Glomerular visceral epithelial cell (primary cell): ENCODE measurements around the gene CALHM6.
A peak's percentile ranks its signal among the peaks of the same experiment; 100 is the strongest.
"Not testable (repeated sequence)": the region's sequence is repeated elsewhere in the genome, so short reads cannot be mapped to it uniquely, and the experiment has no call there.

ENCODE experiments used
- DNase-seq: peaks from one replicate; pipeline ENCODE4 v3.0.0-alpha.2; 2016; ENCODE audit errors: extremely low spot score

Gene CALHM6

DNA sequence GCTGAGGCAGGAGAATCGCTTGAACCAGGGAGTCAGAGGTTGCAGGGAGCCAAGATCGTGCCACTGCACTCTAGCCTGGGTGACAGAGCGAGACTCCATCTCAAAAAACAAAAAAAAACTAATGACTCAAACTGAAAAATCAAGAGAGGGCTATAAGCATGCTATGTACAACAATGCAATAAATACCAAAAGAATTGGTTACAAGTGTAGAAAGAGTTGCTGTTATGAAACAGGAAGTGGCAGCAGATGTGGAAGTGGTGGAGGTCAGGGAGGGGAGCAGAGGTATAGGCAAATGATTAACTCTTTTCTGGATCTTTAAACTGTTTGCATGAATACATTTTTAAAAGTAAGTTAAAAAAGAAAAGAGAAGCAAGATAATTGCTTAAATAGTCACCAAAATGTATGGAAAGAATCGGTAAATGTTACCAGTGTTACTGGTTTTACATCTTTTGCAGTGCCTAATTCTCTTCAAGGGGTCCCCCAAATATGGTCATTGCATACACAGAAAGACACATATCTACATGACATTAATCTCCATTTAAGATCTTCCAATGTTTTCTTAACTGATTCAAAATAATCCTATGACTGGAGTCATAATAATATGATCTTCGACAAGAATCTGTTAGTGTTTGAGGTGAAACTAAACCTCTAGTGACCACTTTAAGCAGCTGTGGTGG lies 15.0 kb downstream of the CALHM6 start:
- peak; percentile 24 for DNase-seq

GRCh38 chr6:116482780-116483179 lies 21.6 kb downstream of the CALHM6 start:
- no peak for DNase-seq

- DNase-seq = no peak
Observed at GRCh38 chr6:116483616-116484015, 22.4 kb downstream of the CALHM6 start.

DNA sequence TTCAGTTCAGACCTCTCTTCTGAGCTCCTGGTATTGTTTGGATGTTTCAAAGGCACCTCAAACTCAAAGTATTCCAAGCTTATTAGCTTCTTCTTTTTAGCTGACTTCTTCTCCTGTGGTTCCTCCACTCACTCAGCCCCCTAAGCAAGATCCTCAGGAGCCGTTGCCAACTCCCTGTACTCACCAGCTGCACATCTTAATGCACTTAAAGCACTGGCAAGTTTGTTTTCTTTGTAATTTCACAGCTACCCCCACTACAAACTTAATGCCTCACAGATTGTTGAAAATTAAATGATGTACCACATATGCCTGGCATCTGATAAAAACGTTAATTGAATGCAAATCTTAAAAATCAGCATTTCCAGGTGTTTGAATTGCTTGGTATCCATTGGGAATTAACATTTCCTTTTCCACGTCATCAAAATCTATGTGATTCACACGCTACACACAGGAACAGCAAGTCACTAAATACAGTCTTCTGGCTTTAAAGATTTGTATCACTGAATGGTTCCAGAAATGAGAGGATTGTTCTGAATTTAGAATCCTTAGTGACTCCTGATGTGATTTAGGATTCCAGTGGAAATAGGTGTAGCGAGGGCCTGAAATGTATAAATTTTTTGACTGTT lies 24.5 kb downstream of the CALHM6 start:
- DNase-seq = no peak

- no peak for DNase-seq
Observed at GRCh38 chr6:116491610-116492330, 30.6 kb downstream of the CALHM6 start.

DNA sequence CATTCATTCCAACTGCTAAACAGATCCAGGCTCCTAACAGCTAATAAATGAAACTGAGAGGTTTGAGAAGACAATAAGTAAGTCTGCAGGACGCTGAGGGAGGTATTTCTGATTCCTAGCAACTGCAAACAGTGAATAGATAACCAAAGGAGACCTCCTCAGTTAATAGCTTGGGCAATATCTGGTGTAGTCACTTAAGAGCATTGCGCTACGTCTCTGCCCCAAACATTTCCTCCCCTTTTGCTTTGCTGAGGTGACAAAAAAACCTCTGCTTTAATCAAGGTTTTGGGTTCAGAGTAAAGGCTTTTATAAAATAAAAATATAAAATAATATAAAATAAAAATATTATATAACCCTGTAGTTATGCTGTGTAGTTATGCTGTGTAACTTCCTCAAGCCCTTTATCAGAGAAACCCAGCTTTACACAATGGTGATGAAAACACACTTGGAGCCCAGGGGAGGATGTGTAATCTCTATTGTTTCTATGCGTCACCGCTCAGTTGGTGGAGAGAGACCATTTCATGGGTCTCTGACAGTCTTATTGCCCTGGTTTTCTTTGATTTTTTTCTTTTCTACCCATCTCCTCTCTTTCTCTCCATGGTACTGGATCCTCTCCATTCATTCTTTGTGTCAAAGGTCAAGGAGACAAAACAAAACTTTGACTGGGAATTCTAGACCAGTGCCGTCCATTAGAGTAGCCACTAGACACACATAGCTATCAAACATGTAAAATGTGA lies 31.3 kb downstream of the CALHM6 start:
- DNase-seq = no peak

- not testable (repeated sequence) for DNase-seq
Observed at GRCh38 chr6:116495161-116495560, 34.0 kb downstream of the CALHM6 start.

DNA sequence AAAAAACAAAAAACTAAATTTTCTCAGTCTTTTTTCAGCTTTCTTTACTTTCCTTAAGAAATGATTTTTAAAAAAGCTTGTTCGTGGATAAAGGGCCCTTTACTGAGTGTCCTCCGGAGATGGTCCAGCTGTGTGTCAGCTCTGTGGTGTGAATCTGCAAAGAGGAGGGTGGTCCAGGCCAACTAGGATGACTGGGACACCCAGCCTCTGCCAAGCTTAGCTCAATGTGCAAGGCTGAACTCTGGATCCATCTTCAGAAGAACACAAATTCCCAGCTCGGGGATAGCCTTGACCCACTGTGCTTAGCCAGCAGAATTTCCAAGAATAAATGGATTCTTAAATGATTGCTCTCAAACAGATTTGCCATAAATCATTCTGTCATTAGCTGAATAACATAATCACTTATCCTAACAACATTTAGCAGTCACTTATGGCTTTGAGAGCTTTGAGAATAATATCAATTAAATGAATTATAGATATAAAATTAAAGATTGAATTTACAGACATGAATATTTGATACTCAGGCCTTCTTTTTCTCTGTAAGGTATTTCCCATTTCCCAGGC lies 36.0 kb downstream of the CALHM6 start:
- DNase-seq = no peak

DNA sequence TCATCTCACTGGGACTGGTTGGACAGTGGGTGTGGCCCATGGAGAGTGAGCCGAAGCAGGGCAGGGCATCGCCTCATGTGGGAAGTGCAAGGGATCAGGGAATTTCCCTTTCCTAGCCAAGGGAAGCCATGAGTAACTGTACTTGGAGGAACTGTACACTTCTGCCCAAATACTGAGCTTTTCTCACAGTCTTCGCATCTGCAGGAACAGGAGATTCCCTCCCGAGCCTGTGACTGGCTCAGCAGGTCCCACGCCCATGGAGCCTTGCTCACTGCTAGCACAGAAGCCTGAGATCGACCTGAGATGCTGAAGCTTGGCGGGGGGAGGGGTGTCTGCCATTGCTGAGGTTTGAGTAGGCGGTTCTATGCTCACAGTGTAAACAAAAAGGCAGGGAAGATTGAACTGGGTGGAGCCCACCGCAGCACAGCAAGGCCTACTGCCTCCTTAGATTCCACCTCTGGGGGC lies 39.8 kb downstream of the CALHM6 start:
- peak; percentile 15 for DNase-seq

- no peak for DNase-seq
Observed at GRCh38 chr6:116507324-116507723, 46.1 kb downstream of the CALHM6 start.

DNA sequence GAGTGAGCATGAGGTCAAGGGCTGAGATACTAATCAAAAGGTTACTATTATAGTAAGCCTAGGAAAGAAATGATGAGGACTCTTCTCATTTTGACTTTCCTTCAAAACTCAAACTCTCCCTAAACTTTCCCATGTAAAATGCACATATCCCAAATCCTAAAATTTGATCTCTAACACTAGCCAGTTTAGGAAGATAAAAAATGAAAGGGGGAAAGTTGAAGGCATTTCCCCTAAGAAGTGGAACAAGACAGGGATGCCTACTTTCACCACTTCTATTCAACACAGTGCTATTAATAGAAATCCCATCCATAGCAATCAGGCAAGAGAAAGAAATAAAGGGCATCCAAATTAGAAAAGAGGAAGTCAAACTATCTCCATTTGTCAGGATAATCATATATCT lies 47.4 kb downstream of the CALHM6 start:
- DNase-seq = no peak

- peak; percentile 47 for DNase-seq
Observed at GRCh38 chr6:116511424-116512110, 50.4 kb downstream of the CALHM6 start, which contains the start of gene CALHM5. CALHM5 (plus strand) TSS chr6:116511639; CDS start chr6:116511697, 58 bp downstream.

DNA sequence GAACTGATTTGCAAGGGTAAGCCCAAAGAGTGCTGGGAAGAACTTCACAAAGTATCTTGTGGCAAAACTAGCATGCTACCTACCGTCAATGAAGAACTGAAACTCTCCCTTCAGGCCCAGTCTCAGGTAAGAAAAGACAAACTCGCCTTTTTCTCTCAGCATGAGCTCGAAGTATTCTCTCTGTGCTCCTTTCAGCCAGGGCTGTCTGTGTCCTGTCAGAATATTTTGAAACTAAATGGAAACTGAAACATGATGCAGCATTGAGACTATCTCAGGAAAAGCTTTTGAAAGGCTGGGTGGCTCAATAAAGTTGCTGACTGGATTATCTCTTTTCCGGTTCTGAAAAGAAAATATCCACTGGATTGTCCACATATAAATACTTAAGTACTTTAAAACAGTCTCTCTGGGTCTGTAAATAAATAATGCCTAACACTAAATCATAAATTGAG lies 51.0 kb downstream of the CALHM6 start:
- DNase-seq = no peak

DNA sequence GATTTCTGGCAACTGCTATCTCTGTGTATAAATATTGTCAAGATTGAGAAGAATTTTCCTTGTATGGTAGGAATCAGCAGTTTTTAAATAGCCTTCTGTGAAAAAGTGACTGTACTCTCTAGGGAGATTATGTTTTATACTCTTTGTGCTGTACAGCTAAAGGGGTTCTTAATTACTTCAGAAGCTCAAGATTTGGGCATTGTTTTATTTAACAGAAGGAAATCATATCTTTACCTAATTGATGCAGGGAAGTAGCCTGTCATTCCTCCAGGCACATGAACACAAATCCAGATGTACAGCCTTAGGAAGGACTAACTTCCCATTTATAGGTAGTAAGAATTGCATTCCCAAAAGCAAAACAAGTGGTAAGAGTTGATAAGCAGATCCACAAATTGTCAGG lies 51.6 kb downstream of the CALHM6 start:
- DNase-seq = no peak
